Stimulated activated CD8-positive, alpha-beta memory T cell treated with anti-CD3 and anti-CD28 coated beads, Interleukin-2, amount 100 ng/mL, for 1 hour (primary cell): ENCODE measurements around the gene CPD.

ENCODE experiments used
- DNase-seq, 2 donors: peaks; one replicate each; pipeline ENCODE4 v3.0.0-alpha.2; 2020; ENCODE audit warnings: low read depth in 2 of 2

The CPD gene

GRCh38 chr17:30505868-30506417, 127.2 kb downstream of the CPD start:
- DNase-seq = no peak

- DNase-seq = no peak
Measured at GRCh38 chr17:30506481-30506880, 127.8 kb downstream of the CPD start.

- DNase-seq = no peak
Measured at GRCh38 chr17:30513346-30513745, 134.6 kb downstream of the CPD start.

- DNase-seq = no peak
Measured at GRCh38 chr17:30514895-30515596, 136.3 kb downstream of the CPD start.

GRCh38 chr17:30517786-30518185, 139.1 kb downstream of the CPD start:
- DNase-seq = no peak

- DNase-seq = no peak
Measured at GRCh38 chr17:30519166-30519565, 140.4 kb downstream of the CPD start.
